Osteocyte (in vitro differentiated cells): ENCODE data around the gene ZFAND2B. TPM values are rescaled to one million over a fixed set of nuclear protein-coding genes. Genes with fewer than 3 reads are reported as not detected.
A peak's percentile ranks its signal among the peaks of the same experiment; 100 is the strongest.

Experiments
- DNase-seq: peaks from one replicate; pipeline ENCODE4 v3.0.0; 2021; ENCODE audit warnings: mixed read lengths; ENCODE audit not compliant: unreplicated experiment; ENCODE audit errors: extremely low spot score
- H3K27ac Mint-ChIP-seq: one replicate; pipeline ENCODE4 v1.8.0; 2021; ENCODE audit warnings: mild to moderate bottlenecking, mixed read lengths; ENCODE audit not compliant: unreplicated experiment
- H3K27me3 Mint-ChIP-seq: one replicate; pipeline ENCODE4 v1.8.0; 2021; ENCODE audit warnings: mixed read lengths; ENCODE audit not compliant: unreplicated experiment
- H3K36me3 Mint-ChIP-seq: one replicate; pipeline ENCODE4 v1.8.0; 2021; ENCODE audit warnings: mixed read lengths; ENCODE audit not compliant: unreplicated experiment
- H3K4me1 Mint-ChIP-seq: one replicate; pipeline ENCODE4 v1.8.0; 2021; ENCODE audit warnings: mixed read lengths; ENCODE audit not compliant: unreplicated experiment
- H3K4me3 Mint-ChIP-seq: one replicate; pipeline ENCODE4 v1.8.0; 2021; ENCODE audit warnings: mild to moderate bottlenecking, moderate library complexity, mixed read lengths; ENCODE audit not compliant: unreplicated experiment
- H3K9me3 Mint-ChIP-seq: one replicate; pipeline ENCODE4 v1.8.0; 2021; ENCODE audit warnings: mixed read lengths; ENCODE audit not compliant: unreplicated experiment
- CTCF ChIP-seq: fragments of 200-600 bp; sonication (generic); IDR thresholded peaks from 2 replicates; pipeline ENCODE4 v1.5.0; 2021; ENCODE audit warnings: antibody characterized with exemption, mild to moderate bottlenecking, moderate library complexity
- long read RNA-seq: library from polyadenylated mRNA; unstranded; transcript quantifications from one replicate; pipeline ENCODE4 v2.0.0, GENCODE V29; 2021
- total RNA-seq: library from RNA; stranded (reverse); gene quantifications from 2 replicates; pipeline ENCODE4 v1.2.1, GENCODE V29; 2021

ZFAND2B gene, protein sequence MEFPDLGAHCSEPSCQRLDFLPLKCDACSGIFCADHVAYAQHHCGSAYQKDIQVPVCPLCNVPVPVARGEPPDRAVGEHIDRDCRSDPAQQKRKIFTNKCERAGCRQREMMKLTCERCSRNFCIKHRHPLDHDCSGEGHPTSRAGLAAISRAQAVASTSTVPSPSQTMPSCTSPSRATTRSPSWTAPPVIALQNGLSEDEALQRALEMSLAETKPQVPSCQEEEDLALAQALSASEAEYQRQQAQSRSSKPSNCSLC
- 30.0 and 31.4 TPM in 2 replicates for total RNA-seq
- long read RNA-seq, partial matches to known transcripts = 3 of 21 reads
- long read RNA-seq, other reads (novel, unspliced or antisense) = 5 of 21 reads

DNA sequence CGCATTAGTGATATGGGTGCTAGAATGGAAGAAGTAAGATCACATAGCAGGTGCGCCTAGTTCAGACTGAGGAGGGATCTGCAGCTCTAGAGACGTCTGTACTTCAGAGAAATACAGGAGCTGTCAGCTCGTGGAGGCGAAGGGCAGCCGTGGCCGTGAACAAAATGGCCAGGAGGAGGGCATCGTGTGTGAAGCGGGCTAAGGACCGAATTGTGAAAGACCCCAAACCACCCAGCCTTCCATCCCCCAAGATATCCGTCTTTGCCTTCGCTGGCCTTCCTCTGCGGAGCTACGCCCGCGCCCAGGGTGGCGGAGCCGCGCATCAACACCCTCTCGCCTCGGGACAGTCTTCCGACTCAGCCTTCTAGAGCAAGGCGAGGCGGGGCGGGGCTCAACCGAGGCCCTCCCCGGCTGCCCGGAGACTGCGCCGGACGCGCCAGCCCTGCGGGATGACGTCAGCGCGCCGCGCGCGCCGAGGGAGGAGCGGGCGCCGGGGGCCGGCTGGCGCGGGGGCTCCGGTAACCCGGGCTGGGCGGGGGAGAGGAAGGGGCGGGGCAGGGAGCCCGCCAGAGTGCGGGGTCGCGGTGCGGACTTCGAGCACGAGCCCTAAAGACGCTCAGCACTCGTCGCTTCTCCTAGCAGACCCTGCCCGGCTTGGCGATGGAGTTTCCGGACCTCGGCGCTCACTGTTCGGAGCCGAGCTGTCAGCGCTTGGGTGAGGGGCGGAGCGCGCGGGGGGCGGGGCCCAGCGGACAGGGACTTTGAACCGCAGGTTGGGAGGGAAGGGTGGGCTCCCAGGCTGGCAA, at the start of gene ZFAND2B:
Gene ZFAND2B (plus strand): TSS at position 455 of the 806 bp plus-strand sequence. CDS start 206 bp downstream, at position 661.
- peak within 1 kb of the TSS; percentile 96 for H3K27ac Mint-ChIP-seq
- peaks cover 25% of the 10 kb centered on the region for H3K4me1 Mint-ChIP-seq
- no peaks in the 10 kb centered on the region for H3K9me3 Mint-ChIP-seq
- DNase-seq = peak; percentile 99
- no peaks in the 10 kb centered on the region for H3K27me3 Mint-ChIP-seq
- no peak for TF ChIP-seq CTCF
- H3K36me3 Mint-ChIP-seq = peaks cover 7% of the 10 kb centered on the region
- H3K4me3 Mint-ChIP-seq = peak within 1 kb of the TSS; percentile 89

DNA sequence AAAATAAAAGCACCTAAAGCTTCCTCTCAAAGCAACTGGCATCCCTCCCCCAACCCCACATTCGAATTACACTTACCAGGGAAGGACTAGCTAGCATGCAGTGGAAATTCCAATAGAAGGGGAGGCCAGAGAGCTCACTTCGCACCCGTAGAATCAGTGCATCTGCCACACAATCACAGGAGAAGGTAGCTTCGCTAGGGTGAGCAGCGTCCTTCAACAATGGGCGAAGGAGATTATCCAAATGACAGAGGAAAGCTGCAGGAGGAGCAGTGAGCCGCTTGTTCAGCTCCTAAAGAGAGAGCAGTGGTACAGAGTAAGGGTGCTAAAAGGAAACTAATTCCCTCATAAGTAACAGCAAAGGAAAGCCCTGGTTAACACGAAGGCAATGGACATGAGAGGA, 49.2 kb upstream of the ZFAND2B start:
- peaks cover 14% of the 10 kb centered on the region for H3K4me1 Mint-ChIP-seq
- no peaks in the 10 kb centered on the region for H3K27me3 Mint-ChIP-seq
- no peaks in the 10 kb centered on the region for H3K9me3 Mint-ChIP-seq
- no peak for DNase-seq
- H3K27ac Mint-ChIP-seq = no peak overlapping the region
- peaks cover 15% of the 10 kb centered on the region for H3K36me3 Mint-ChIP-seq
- H3K4me3 Mint-ChIP-seq = no peak overlapping the region
- no peak for TF ChIP-seq CTCF

GRCh38 chr2:219158025-219158424, 48.6 kb upstream of the ZFAND2B start:
- no peak for TF ChIP-seq CTCF
- Mint-ChIP-seq H3K36me3 (peaks cover 15% of the 10 kb centered on the region), H3K27me3 (no peaks in the 10 kb centered on the region), H3K9me3 (no peaks in the 10 kb centered on the region), H3K4me1 (peaks cover 14% of the 10 kb centered on the region), H3K27ac (no peak overlapping the region), H3K4me3 (no peak overlapping the region)
- DNase-seq = no peak

DNA sequence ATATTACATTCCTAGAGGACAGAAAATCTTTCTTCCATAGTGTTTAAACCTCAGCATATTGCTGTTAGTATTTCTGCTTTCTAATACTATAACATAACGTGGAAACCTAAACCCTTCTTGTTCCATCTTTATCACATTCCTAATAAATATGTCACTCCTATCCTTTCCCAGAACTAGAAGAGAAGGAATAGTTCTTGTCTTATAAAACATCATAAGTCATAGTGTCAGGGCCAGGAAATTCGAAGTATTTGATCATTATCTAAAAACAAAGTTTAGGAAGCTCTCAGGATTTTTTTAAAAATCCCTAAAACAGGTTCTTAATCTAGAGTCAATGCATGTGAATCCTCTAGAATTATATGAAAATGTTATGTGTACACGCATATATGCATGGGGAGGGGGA, 48.0 kb upstream of the ZFAND2B start:
- H3K4me1 Mint-ChIP-seq = peaks cover 14% of the 10 kb centered on the region
- H3K9me3 Mint-ChIP-seq = no peaks in the 10 kb centered on the region
- H3K27me3 Mint-ChIP-seq = no peaks in the 10 kb centered on the region
- TF ChIP-seq CTCF = no peak
- H3K36me3 Mint-ChIP-seq = peaks cover 11% of the 10 kb centered on the region
- no peak overlapping the region for H3K27ac Mint-ChIP-seq
- DNase-seq = no peak
- no peak overlapping the region for H3K4me3 Mint-ChIP-seq

- DNase-seq = no peak
Measured at GRCh38 chr2:219159771-219160185, 46.8 kb upstream of the ZFAND2B start.

More at GRCh38 chr2:219159771-219160185, 46.8 kb upstream of the ZFAND2B start:
- Mint-ChIP-seq H3K9me3 (no peaks in the 10 kb centered on the region), H3K4me1 (peaks cover 14% of the 10 kb centered on the region), H3K4me3 (peak overlapping the region; percentile 90), H3K36me3 (peaks cover 11% of the 10 kb centered on the region), H3K27me3 (no peaks in the 10 kb centered on the region), H3K27ac (peak overlapping the region; percentile 97)
- TF ChIP-seq CTCF = no peak
